ENCODE results near the gene PRICKLE3.

Gene PRICKLE3

DNA sequence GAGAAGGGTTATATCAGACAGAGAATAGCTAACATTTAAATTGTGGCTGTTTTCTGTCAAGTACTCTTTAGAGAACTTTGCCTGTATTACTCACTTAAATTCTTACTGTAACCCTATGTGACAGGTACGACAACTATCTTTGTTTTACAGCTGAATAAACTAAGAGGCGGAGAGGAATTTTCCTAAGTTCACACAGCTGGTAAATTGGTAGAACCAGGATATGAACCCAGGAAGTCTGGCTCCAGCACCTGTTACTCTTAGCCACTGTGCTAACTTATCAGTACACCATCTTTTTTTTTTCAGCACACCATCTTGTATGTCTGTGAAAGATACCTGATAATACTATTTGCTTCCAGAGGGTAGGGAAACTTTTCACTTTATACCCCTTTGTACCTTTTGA is 15.8 kb upstream of the PRICKLE3 start:
- no peaks in the 10 kb centered on the region for H4K20me1 ChIP-seq (ENCODE audit: control insufficient read depth, insufficient read depth, low read depth, low read length)
- peaks cover 6% of the 10 kb centered on the region for H3K4me1 ChIP-seq (ENCODE audit: control insufficient read depth, low read length)
- no peaks in the 10 kb centered on the region for H3K79me2 ChIP-seq (ENCODE audit: control insufficient read depth, low read length)
- H3F3A ChIP-seq (ENCODE audit: control insufficient read depth, insufficient read depth) = no peaks in the 10 kb centered on the region
- H3K9me2 ChIP-seq (replicated peaks; ENCODE audit: control insufficient read depth, low read length) = no peaks in the 10 kb centered on the region
- no peak overlapping the region for H3K27ac ChIP-seq (ENCODE audit: low read depth, low read length)
- no peaks in the 10 kb centered on the region for H3K9me3 ChIP-seq (ENCODE audit: control insufficient read depth, insufficient read depth, low read length)
- H3K4me3 ChIP-seq (ENCODE audit: low read length) = no peak overlapping the region
- H3K36me3 ChIP-seq (ENCODE audit: control insufficient read depth, low read length) = no peaks in the 10 kb centered on the region
- no peak for TF ChIP-seq EZH2phosphoT487 (IDR thresholded peaks at IDR 0.05; ENCODE audit: borderline replicate concordance, low read length)
- H3K4me2 ChIP-seq (ENCODE audit: low read length) = no peak overlapping the region
- H3K27me3 ChIP-seq (ENCODE audit: control insufficient read depth, low read length) = no peaks in the 10 kb centered on the region; the same call in 1 of the 2 replicates

DNA sequence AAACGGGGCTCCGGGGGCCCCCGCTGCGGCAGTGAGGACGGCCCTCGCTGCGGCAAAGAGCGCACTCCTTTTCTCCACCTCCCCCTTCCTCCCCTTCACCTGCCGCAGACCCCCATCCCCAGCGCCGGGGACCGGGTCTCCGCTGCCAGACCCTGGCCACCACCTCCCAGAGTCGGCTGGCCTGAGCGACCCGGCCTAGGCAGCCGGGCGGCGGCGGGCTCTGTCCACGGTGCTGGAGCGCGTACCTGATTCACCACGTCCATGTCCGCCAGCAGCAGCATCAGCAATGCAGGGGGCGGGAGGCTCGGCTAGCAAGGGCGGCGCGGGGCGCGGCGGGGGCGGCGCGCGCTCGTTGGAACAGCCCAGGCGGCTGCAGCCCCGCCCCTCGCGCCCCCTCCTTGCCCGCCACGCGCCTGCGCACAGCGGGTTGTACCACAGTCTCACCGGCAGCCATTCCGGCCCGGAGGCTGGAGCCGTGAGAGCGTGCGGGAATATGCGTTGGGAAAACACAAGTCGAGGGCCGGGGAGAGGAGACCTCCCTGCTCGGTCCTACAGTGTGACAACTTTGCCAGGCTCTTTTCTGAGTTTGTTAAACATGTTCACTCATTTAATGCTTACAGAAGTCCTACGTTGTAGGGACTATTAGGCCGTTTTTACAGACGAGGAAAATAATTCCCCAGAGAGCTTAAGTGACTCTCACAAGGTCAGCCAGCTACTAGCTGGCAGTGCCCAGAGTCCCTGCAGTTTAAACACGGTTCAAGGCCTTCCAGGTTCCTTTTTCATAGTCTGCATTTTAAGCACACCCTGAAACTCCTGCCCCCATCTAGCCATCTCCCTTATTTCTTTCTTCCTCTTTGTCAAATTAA is 14.0 kb upstream of the PRICKLE3 start, which contains the start of gene SYP:
TSS of gene SYP (minus strand) at position 288 of the 866 bp plus-strand sequence. CDS start at position 281, 7 bp downstream.
- no peaks in the 10 kb centered on the region; the same call in 1 of the 2 replicates for H3K27me3 ChIP-seq (ENCODE audit: control insufficient read depth, low read length)
- no peaks in the 10 kb centered on the region for H4K20me1 ChIP-seq (ENCODE audit: control insufficient read depth, insufficient read depth, low read depth, low read length)
- H3K4me2 ChIP-seq (ENCODE audit: low read length) = peak within 1 kb of the TSS; percentile 64
- H3K4me3 ChIP-seq (ENCODE audit: low read length) = peak within 1 kb of the TSS; percentile 60
- no peak for TF ChIP-seq EZH2phosphoT487 (IDR thresholded peaks at IDR 0.05; ENCODE audit: borderline replicate concordance, low read length)
- TF ChIP-seq, protein P1, sequence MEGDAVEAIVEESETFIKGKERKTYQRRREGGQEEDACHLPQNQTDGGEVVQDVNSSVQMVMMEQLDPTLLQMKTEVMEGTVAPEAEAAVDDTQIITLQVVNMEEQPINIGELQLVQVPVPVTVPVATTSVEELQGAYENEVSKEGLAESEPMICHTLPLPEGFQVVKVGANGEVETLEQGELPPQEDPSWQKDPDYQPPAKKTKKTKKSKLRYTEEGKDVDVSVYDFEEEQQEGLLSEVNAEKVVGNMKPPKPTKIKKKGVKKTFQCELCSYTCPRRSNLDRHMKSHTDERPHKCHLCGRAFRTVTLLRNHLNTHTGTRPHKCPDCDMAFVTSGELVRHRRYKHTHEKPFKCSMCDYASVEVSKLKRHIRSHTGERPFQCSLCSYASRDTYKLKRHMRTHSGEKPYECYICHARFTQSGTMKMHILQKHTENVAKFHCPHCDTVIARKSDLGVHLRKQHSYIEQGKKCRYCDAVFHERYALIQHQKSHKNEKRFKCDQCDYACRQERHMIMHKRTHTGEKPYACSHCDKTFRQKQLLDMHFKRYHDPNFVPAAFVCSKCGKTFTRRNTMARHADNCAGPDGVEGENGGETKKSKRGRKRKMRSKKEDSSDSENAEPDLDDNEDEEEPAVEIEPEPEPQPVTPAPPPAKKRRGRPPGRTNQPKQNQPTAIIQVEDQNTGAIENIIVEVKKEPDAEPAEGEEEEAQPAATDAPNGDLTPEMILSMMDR (IDR thresholded peaks at IDR 0.05; ENCODE audit: low read depth, low read length, poor library complexity, severe bottlenecking) = no peak
- H3K9me3 ChIP-seq (ENCODE audit: control insufficient read depth, insufficient read depth, low read length) = no peaks in the 10 kb centered on the region
- no peaks in the 10 kb centered on the region for H3K9me2 ChIP-seq (replicated peaks; ENCODE audit: control insufficient read depth, low read length)
- no peaks in the 10 kb centered on the region for H3K79me2 ChIP-seq (ENCODE audit: control insufficient read depth, low read length)
- H3F3A ChIP-seq (ENCODE audit: control insufficient read depth, insufficient read depth) = no peaks in the 10 kb centered on the region
- no peak within 1 kb of the TSS for H3K27ac ChIP-seq (ENCODE audit: low read depth, low read length)
- peaks cover 6% of the 10 kb centered on the region for H3K4me1 ChIP-seq (ENCODE audit: control insufficient read depth, low read length)
- H3K36me3 ChIP-seq (ENCODE audit: control insufficient read depth, low read length) = no peaks in the 10 kb centered on the region

DNA sequence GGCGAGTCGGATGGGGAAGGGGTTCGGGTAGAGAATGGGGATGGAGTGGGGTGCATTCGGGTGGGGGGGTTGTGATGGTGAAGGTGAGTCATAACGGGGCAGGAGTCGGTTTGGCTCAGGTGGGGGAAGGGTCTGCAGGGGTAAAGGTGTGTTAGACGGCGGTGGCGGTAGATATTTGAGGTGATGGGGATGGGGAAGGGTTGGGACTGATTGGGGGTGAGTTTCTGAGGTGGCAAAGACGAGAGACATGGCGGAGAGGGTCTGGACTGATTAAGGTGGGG is 13.1 kb upstream of the PRICKLE3 start:
- Histone ChIP-seq H3K27me3 (ENCODE audit: control insufficient read depth, low read length) (no peaks in the 10 kb centered on the region; the same call in 1 of the 2 replicates), H3K27ac (ENCODE audit: low read depth, low read length) (no peak overlapping the region), H3K36me3 (ENCODE audit: control insufficient read depth, low read length) (no peaks in the 10 kb centered on the region), H3K4me3 (ENCODE audit: low read length) (peak overlapping the region; percentile 60; the same call in 1 of the 2 replicates), H3K4me1 (ENCODE audit: control insufficient read depth, low read length) (peaks cover 6% of the 10 kb centered on the region), H3K79me2 (ENCODE audit: control insufficient read depth, low read length) (no peaks in the 10 kb centered on the region), H3F3A (ENCODE audit: control insufficient read depth, insufficient read depth) (no peaks in the 10 kb centered on the region), H3K4me2 (ENCODE audit: low read length) (peak overlapping the region; percentile 64; the same call in 1 of the 2 replicates), H3K9me2 (replicated peaks; ENCODE audit: control insufficient read depth, low read length) (no peaks in the 10 kb centered on the region), H3K9me3 (ENCODE audit: control insufficient read depth, insufficient read depth, low read length) (no peaks in the 10 kb centered on the region), H4K20me1 (ENCODE audit: control insufficient read depth, insufficient read depth, low read depth, low read length) (no peaks in the 10 kb centered on the region)
- TF ChIP-seq, protein P1 (IDR thresholded peaks at IDR 0.05; ENCODE audit: low read depth, low read length, poor library complexity, severe bottlenecking) = no peak
- no peak for TF ChIP-seq EZH2phosphoT487 (IDR thresholded peaks at IDR 0.05; ENCODE audit: borderline replicate concordance, low read length)
